A549 (cell line): ENCODE measurements around the gene EFHC2. TPM values are rescaled to one million over a fixed set of nuclear protein-coding genes. Genes with fewer than 3 reads are reported as not detected.

Experiments used
- ATAC-seq, 2 experiments: fragments of 200-7000 bp in 1 of 2; fragments of >200 bp in 1 of 2; cut with Nextera tagmentation in 1 of 2; cut with Tn5 transposase in 1 of 2; 3 replicates each; pipeline versions ENCODE4 v1.8.0 to v1.9.1; 2018 to 2020; ENCODE audit warnings: mild to moderate bottlenecking in 1 of 2, moderate library complexity in 1 of 2
- CTCF ChIA-PET: fragments of 300-600 bp; sonication (Branson Sonifier 250); formaldehyde crosslinking; extraction: SDS; loops from one replicate; lab custom pipeline; 2021; ENCODE audit warnings: antibody characterized with exemption, inconsistent platforms; lab: Yijun Ruan, JAX
- POLR2A ChIA-PET: fragments of 350-600 bp; formaldehyde crosslinking; extraction: SDS; loops from one replicate; lab custom pipeline; 2021; ENCODE audit warnings: antibody characterized with exemption, inconsistent platforms; lab: Yijun Ruan, JAX
- DNase-seq, 2 experiments: peaks; one replicate each; pipeline versions ENCODE4 v3.0.0 to v3.0.0-alpha.2; 2011 to 2016; ENCODE audit warnings: low read depth in 1 of 2, low spot score in 1 of 2
- FAIRE-seq: peaks from 2 replicates; lab custom pipeline; 2011; peaks lifted over from hg19 to GRCh38; lab: Jason Lieb, UNC
- H3K27ac ChIP-seq, 2 experiments: fragments of >200 bp; sonication (Bioruptor Twin); formaldehyde crosslinking; 3 replicates each; pipeline ENCODE4 v1.5.1; 2016 to 2017
- H3K4me1 ChIP-seq: fragments of >200 bp; sonication (Bioruptor Twin); formaldehyde crosslinking; 3 replicates; pipeline ENCODE4 v1.6.1; 2016
- H3K4me2 ChIP-seq: fragments of >200 bp; sonication (Bioruptor Twin); formaldehyde crosslinking; 3 replicates; pipeline ENCODE4 v1.6.1; 2016
- H3K4me3 ChIP-seq: fragments of >200 bp; sonication (Bioruptor Twin); formaldehyde crosslinking; 3 replicates; pipeline ENCODE4 v1.5.1; 2016
- H3K9me3 ChIP-seq: fragments of >200 bp; sonication (Bioruptor Twin); formaldehyde crosslinking; 3 replicates; pipeline ENCODE4 v1.6.1; 2016
- CBX8 ChIP-seq: fragments of 200-600 bp; sonication (generic); IDR thresholded peaks from 2 replicates; pipeline ENCODE4 v1.6.1; 2016
- CHD2 ChIP-seq: fragments of 150-350 bp; IDR thresholded peaks from 2 replicates; pipeline ENCODE4 v1.6.1; 2014; ENCODE audit warnings: low read length; ENCODE audit not compliant: partially characterized antibody
- EHMT2 ChIP-seq: fragments of 200-600 bp; sonication (generic); IDR thresholded peaks from 2 replicates; pipeline ENCODE4 v1.6.1; 2016; ENCODE audit warnings: antibody characterized with exemption, low read depth, mild to moderate bottlenecking, moderate library complexity
- ELK1 ChIP-seq: fragments of 150-350 bp; IDR thresholded peaks from 2 replicates; pipeline ENCODE4 v1.6.1; 2014; ENCODE audit warnings: low read depth, mild to moderate bottlenecking, low read length
- EP300 ChIP-seq, 2 experiments: fragments of >200 bp; sonication (Bioruptor Twin); formaldehyde crosslinking; IDR thresholded peaks; 2 replicates in 1 of 2; 3 replicates in 1 of 2; pipeline ENCODE4 v1.6.1; 2016 to 2017
- FOSB ChIP-seq: fragments of 250-450 bp; sonication (Bioruptor Pico); IDR thresholded peaks from 2 replicates; pipeline ENCODE4 v1.5.0; 2020; ENCODE audit warnings: mild to moderate bottlenecking, moderate library complexity
- HEYL ChIP-seq: fragments of 250-450 bp; sonication (Bioruptor Pico); IDR thresholded peaks from 2 replicates; pipeline ENCODE4 v1.8.0; 2021; ENCODE audit warnings: mild to moderate bottlenecking, moderate library complexity
- HOXA7 ChIP-seq: fragments of 250-450 bp; sonication (Bioruptor Pico); IDR thresholded peaks from 2 replicates; pipeline ENCODE4 v1.5.0; 2020; ENCODE audit warnings: mild to moderate bottlenecking, moderate library complexity
- HOXB13 ChIP-seq: fragments of 250-450 bp; sonication (Bioruptor Pico); IDR thresholded peaks from 2 replicates; pipeline ENCODE4 v1.5.0; 2020; ENCODE audit warnings: low read depth, mild to moderate bottlenecking, moderate library complexity
- JUN ChIP-seq, 2 experiments: fragments of >200 bp; sonication (Bioruptor Twin); formaldehyde crosslinking; IDR thresholded peaks; 2 replicates in 1 of 2; 3 replicates in 1 of 2; pipeline ENCODE4 v1.6.1; 2016 to 2017
- JUNB ChIP-seq: fragments of >200 bp; sonication (Bioruptor Twin); formaldehyde crosslinking; IDR thresholded peaks from 2 replicates; pipeline ENCODE4 v1.6.1; 2016
- KDM1A ChIP-seq: fragments of 200-600 bp; sonication (generic); IDR thresholded peaks from 2 replicates; pipeline ENCODE4 v1.6.1; 2016; ENCODE audit warnings: low read depth, mild to moderate bottlenecking
- MAFK ChIP-seq: fragments of 450-650 bp; IDR thresholded peaks from 2 replicates; pipeline ENCODE4 v1.6.1; 2014; ENCODE audit not compliant: partially characterized antibody
- MAZ ChIP-seq: fragments of 150-350 bp; IDR thresholded peaks from 2 replicates; pipeline ENCODE4 v1.6.1; 2014; ENCODE audit warnings: antibody characterized with exemption, low read depth, low read length, borderline replicate concordance
- NPAS2 ChIP-seq: fragments of 250-450 bp; sonication (Bioruptor Pico); IDR thresholded peaks from 2 replicates; pipeline ENCODE4 v1.8.0; 2022; ENCODE audit warnings: mild to moderate bottlenecking, moderate library complexity, borderline replicate concordance
- NR3C1 ChIP-seq: fragments of >200 bp; sonication (Bioruptor Twin); formaldehyde crosslinking; IDR thresholded peaks from 3 replicates; pipeline ENCODE4 v1.6.1; 2017
- PBX3 ChIP-seq: IDR thresholded peaks from 2 replicates; pipeline ENCODE4 v1.6.1; 2012
- PHF8 ChIP-seq: fragments of 200-600 bp; sonication (generic); IDR thresholded peaks from 2 replicates; pipeline ENCODE4 v1.6.1; 2016; ENCODE audit warnings: low read depth, mild to moderate bottlenecking, antibody characterized with exemption, moderate library complexity, borderline replicate concordance
- RAD21 ChIP-seq, 2 experiments: fragments of >200 bp in 1 of 2; sonication (Bioruptor Twin) in 1 of 2; formaldehyde crosslinking in 1 of 2; IDR thresholded peaks in 1 of 2; conservative IDR thresholded peaks in 1 of 2; 2 replicates in 1 of 2; 3 replicates in 1 of 2; pipeline ENCODE4 v1.6.1; 2012 to 2018; ENCODE audit warnings: inconsistent platforms in 1 of 2
- RCOR1 ChIP-seq: fragments of 150-350 bp; IDR thresholded peaks from 2 replicates; pipeline ENCODE4 v1.6.1; 2014; ENCODE audit warnings: antibody characterized with exemption, low read length, low read depth
- SMC3 ChIP-seq: fragments of >200 bp; sonication (Bioruptor Twin); formaldehyde crosslinking; IDR thresholded peaks from 3 replicates; pipeline ENCODE4 v1.6.1; 2018; ENCODE audit warnings: inconsistent platforms
- ZC3H11A ChIP-seq: fragments of 450-650 bp; IDR thresholded peaks from 2 replicates; pipeline ENCODE4 v1.6.1; 2014; ENCODE audit warnings: antibody characterized with exemption, mild to moderate bottlenecking
- ZNF302 ChIP-seq: fragments of 250-450 bp; sonication (Bioruptor Pico); IDR thresholded peaks from 2 replicates; pipeline ENCODE4 v1.9.0; 2021; ENCODE audit warnings: inconsistent platforms, mild to moderate bottlenecking, moderate library complexity
- WGBS: methylation state at CpG from one replicate; pipeline ENCODE4 v1.1.6; 2017; ENCODE audit errors: missing lambda C conversion rate; 5-methylcytosine and 5-hydroxymethylcytosine counted together
- polyA plus RNA-seq, 4 experiments: library from polyadenylated mRNA; depleted of rRNA in 3 of 4; stranded (reverse); fragments of >200 nt; fragmentation: RNase III in 1 of 4; extraction: RNeasy Plus Mini Kit Qiagen cat#74134 plus additional on column Dnase treatment in 1 of 4; gene quantifications; 2 replicates in 3 of 4; 3 replicates in 1 of 4; pipeline ENCODE4 v1.2.3, GENCODE V29; 2011 to 2017
- TF ChIP-seq, protein P1 (sequence below): fragments of >200 bp; sonication (Bioruptor Twin); formaldehyde crosslinking; IDR thresholded peaks from 3 replicates; pipeline ENCODE4 v1.6.1; 2016
- TF ChIP-seq, protein P2 (sequence below): fragments of >200 bp; sonication (Bioruptor Twin); formaldehyde crosslinking; IDR thresholded peaks from 3 replicates; pipeline ENCODE4 v1.5.1; 2016

The EFHC2 gene
- polyA plus RNA-seq, 2 of the 4 experiments (the other 2 are of a cell fraction): 0.48 to 0.80 TPM

DNA sequence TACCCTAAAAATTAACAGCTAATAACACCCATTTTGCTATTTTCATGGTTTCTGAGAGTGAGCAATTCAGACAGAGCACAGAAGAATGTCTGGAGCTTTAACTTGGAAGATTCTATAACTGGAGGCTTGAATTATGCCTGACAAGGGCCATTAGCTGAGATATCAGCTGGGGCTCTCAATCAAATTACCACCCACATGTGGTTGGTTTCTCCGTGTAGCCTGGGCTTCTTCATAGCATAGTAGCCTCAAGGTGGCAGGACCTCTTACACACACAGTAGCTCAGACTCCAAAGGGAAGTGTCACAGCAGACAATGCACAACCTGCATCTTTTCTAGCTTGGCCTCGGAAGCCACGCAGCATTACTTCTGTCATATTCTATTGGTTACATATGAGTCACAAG is 127.3 kb downstream of the EFHC2 start:
- TF ChIP-seq MAZ (no peak), NR3C1 (no peak), HOXB13 (CRISPR knock-in tag) (no peak), CHD2 (no peak), EP300 (IDR thresholded peaks at IDR 0.05) (no peak)
- TF ChIP-seq, protein P1, sequence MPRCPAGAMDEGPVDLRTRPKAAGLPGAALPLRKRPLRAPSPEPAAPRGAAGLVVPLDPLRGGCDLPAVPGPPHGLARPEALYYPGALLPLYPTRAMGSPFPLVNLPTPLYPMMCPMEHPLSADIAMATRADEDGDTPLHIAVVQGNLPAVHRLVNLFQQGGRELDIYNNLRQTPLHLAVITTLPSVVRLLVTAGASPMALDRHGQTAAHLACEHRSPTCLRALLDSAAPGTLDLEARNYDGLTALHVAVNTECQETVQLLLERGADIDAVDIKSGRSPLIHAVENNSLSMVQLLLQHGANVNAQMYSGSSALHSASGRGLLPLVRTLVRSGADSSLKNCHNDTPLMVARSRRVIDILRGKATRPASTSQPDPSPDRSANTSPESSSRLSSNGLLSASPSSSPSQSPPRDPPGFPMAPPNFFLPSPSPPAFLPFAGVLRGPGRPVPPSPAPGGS: no peak
- Histone ChIP-seq H3K4me1 (no peaks in the 10 kb centered on the region), H3K4me2 (no peak overlapping the region), H3K9me3 (no peaks in the 10 kb centered on the region), H3K4me3 (no peak overlapping the region), H3K27ac (no peak overlapping the region)
- ChIA-PET CTCF (interaction anchor here (1.2 kb wide), 1 partner anchor 258 kb away, joined by 4 read pairs; no protein-coding TSS in a partner anchor), POLR2A (no interaction called here)
- WGBS: 80% methylated on average over 3 of the region's 3 CpGs
- peak; percentile 28 for FAIRE-seq
- no peak for DNase-seq
- ATAC-seq: no peak

- TF ChIP-seq SMC3 (no peak), JUNB (no peak), KDM1A (no peak), RAD21 (conservative IDR thresholded peaks at IDR 0.05 in 1 of 2, IDR thresholded peaks at IDR 0.05 in 1 of 2) (peak in 1 of 2 experiments; percentile 22; a peak in 1 of 5 replicates)
- H3K4me2 ChIP-seq: no peak overlapping the region
- FAIRE-seq (no peak), DNase-seq (no peak), ATAC-seq (no peak)
- no peaks in the 10 kb centered on the region for H3K4me1 ChIP-seq
- POLR2A ChIA-PET: no interaction called here
- H3K27ac ChIP-seq: no peak overlapping the region
- H3K4me3 ChIP-seq: no peak overlapping the region
- no peaks in the 10 kb centered on the region for H3K9me3 ChIP-seq
- 78% methylated on average over 1 of the region's 1 CpG for WGBS
- CTCF ChIA-PET: interaction anchor here (0.6 kb wide), 1 partner anchor 245 kb away, joined by 3 read pairs; no protein-coding TSS in a partner anchor
Observed at GRCh38 chrX:44203791-44204190, 139.7 kb downstream of the EFHC2 start.

- Histone ChIP-seq H3K4me1 (no peaks in the 10 kb centered on the region), H3K27ac (no peak overlapping the region), H3K4me3 (no peak overlapping the region), H3K9me3 (no peaks in the 10 kb centered on the region), H3K4me2 (no peak overlapping the region)
- no peak for ATAC-seq
- POLR2A ChIA-PET: no interaction called here
- no peak for FAIRE-seq
- no peak for DNase-seq
- CTCF ChIA-PET: no interaction called here
- 43% methylated on average over 1 of the region's 2 CpGs for WGBS
- TF ChIP-seq PBX3 (no peak), KDM1A (no peak), HOXA7 (no peak), RCOR1 (no peak), PHF8 (no peak), HEYL (CRISPR knock-in tag) (no peak)
- TF ChIP-seq, protein P2, sequence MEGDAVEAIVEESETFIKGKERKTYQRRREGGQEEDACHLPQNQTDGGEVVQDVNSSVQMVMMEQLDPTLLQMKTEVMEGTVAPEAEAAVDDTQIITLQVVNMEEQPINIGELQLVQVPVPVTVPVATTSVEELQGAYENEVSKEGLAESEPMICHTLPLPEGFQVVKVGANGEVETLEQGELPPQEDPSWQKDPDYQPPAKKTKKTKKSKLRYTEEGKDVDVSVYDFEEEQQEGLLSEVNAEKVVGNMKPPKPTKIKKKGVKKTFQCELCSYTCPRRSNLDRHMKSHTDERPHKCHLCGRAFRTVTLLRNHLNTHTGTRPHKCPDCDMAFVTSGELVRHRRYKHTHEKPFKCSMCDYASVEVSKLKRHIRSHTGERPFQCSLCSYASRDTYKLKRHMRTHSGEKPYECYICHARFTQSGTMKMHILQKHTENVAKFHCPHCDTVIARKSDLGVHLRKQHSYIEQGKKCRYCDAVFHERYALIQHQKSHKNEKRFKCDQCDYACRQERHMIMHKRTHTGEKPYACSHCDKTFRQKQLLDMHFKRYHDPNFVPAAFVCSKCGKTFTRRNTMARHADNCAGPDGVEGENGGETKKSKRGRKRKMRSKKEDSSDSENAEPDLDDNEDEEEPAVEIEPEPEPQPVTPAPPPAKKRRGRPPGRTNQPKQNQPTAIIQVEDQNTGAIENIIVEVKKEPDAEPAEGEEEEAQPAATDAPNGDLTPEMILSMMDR: no peak
Observed at GRCh38 chrX:44202596-44202995, 140.9 kb downstream of the EFHC2 start.

GRCh38 chrX:44189116-44189515 is 154.4 kb downstream of the EFHC2 start:
- DNase-seq (no peak), ATAC-seq (no peak), FAIRE-seq (no peak)
- ChIA-PET CTCF (interaction anchor here (1.1 kb wide), 1 partner anchor 55 kb away, joined by 3 read pairs; no protein-coding TSS in a partner anchor), POLR2A (no interaction called here)
- Histone ChIP-seq H3K9me3 (no peaks in the 10 kb centered on the region), H3K4me1 (no peaks in the 10 kb centered on the region), H3K27ac (no peak overlapping the region), H3K4me2 (no peak overlapping the region), H3K4me3 (no peak overlapping the region)
- WGBS: 59% methylated on average over 2 of the region's 2 CpGs
- TF ChIP-seq FOSB (CRISPR knock-in tag) (no peak), MAZ (no peak), EHMT2 (no peak), MAFK (no peak), ZNF302 (CRISPR knock-in tag) (no peak), JUNB (no peak), ZC3H11A (no peak), CBX8 (no peak), NPAS2 (CRISPR knock-in tag) (no peak), JUN (IDR thresholded peaks at IDR 0.05) (no peak), ELK1 (no peak)
- TF ChIP-seq, protein P1: no peak
